ENCODE data around the gene LIPC.

DNA sequence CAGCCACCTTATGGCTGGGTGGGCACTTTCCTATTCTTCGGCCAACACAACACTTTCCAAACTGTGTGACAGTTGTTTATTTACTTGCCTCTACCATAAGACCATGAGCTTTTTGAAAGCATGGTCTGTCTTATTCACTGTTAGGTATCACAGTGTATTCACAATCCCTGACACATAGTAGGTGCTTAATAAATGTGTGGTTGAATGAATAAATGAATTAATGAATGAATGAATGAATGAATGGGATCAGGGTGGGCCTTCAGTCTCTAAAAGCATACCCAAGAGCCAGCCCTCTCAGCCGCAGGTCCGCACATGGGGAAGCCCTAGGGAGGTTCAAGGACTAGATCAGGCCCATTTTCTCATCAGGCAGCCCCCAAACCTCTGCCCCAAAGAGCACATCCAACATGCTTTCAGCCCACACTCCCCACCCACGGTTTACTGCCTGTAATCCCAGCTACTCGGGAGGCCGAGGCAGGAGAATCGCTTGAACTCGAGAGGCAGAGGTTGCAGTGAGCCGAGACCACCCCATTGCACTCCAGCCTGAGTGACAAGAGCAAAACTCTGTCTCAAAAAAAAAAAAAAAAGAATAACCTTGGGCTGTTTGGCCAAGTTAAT lies 95.9 kb downstream of the LIPC start:
- TF ChIP-seq GATA2 (IDR thresholded peaks at IDR 0.05; ENCODE audit: low read depth, low read length) (no peak), GATA3 (IDR thresholded peaks at IDR 0.05; ENCODE audit: low read depth, low read length) (no peak)
